ENCODE results near the gene VWF.
A peak's percentile ranks its signal among the peaks of the same experiment; 100 is the strongest.
"Not testable (repeated sequence)": the region's sequence is repeated elsewhere in the genome, so short reads cannot be mapped to it uniquely, and the experiment has no call there.

VWF gene

DNA sequence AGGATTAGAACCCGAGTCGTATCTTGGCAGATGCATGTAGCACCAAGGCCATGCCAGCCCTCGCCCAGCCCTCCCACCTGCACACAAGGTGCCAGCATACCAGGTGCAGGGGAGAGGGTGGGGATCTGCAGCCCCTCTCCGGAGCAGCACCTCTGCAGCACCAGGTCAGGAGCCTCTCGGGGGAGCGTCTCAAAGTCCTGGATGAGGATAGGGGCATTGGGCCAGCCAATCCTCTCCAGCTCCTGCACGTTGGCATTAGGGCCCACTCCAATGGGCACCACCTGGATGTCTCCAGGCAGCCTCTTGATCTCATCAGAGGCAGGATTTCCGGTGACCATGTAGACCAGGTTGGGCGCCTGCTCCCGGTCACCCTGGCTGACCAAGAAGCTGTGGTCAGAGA, 106.2 kb downstream of the VWF start:
- H3K4me3 ChIP-seq (replicated peaks in 1 of 2; ENCODE audit: low read depth in 2 of 2, low read length in 2 of 2), result no peak overlapping the region
- no peak for DNase-seq (ENCODE audit: low read depth in 2 of 2)
- TF ChIP-seq, protein P1, sequence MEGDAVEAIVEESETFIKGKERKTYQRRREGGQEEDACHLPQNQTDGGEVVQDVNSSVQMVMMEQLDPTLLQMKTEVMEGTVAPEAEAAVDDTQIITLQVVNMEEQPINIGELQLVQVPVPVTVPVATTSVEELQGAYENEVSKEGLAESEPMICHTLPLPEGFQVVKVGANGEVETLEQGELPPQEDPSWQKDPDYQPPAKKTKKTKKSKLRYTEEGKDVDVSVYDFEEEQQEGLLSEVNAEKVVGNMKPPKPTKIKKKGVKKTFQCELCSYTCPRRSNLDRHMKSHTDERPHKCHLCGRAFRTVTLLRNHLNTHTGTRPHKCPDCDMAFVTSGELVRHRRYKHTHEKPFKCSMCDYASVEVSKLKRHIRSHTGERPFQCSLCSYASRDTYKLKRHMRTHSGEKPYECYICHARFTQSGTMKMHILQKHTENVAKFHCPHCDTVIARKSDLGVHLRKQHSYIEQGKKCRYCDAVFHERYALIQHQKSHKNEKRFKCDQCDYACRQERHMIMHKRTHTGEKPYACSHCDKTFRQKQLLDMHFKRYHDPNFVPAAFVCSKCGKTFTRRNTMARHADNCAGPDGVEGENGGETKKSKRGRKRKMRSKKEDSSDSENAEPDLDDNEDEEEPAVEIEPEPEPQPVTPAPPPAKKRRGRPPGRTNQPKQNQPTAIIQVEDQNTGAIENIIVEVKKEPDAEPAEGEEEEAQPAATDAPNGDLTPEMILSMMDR (IDR thresholded peaks at IDR 0.05; ENCODE audit: low read depth, low read length), result no peak

DNA sequence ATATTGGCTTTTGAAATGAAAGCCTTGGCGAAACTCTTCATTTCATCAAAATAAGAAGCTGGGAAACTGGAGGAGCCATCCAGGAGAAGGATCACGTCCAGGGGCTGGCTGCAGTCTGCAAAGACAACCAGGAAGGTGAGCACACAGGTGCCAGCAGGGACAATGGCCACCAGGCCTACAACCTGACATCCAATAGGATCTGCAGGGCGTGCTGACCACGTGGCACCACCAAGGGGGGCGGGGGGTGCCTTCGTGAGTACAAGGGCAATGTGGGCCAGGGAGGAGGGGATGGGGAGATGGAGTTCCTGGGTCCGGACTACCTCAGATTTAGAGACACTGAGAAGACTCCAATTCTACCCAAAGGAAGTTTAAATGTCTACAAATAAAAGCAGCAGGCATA, 107.7 kb downstream of the VWF start:
- TF ChIP-seq, protein P1 (IDR thresholded peaks at IDR 0.05; ENCODE audit: low read depth, low read length), result no peak
- no peak overlapping the region for H3K4me3 ChIP-seq (replicated peaks in 1 of 2; ENCODE audit: low read depth in 2 of 2, low read length in 2 of 2)
- no peak for DNase-seq (ENCODE audit: low read depth in 2 of 2)

DNA sequence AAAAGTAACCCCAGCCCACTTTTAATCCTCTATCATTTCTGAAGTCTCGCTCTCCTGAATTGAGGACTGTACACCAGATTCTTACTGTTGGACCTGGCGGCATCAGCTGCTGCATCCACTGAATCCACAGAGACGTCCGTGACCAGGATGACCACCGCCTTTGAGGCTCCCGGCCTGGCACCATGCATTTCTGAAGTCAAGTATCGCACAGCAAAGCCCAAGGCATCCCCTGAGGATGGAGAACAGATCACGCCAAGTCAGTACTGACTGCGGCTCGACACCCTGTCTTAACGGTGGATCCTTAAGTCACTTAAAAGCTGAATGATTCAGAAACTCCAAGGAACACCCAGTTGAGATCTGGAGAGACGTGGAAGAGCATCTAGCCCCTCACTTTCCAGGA, 108.5 kb downstream of the VWF start:
- H3K4me3 ChIP-seq (replicated peaks in 1 of 2; ENCODE audit: low read depth in 2 of 2, low read length in 2 of 2); DNase-seq (ENCODE audit: low read depth in 2 of 2): not testable (repeated sequence)

DNA sequence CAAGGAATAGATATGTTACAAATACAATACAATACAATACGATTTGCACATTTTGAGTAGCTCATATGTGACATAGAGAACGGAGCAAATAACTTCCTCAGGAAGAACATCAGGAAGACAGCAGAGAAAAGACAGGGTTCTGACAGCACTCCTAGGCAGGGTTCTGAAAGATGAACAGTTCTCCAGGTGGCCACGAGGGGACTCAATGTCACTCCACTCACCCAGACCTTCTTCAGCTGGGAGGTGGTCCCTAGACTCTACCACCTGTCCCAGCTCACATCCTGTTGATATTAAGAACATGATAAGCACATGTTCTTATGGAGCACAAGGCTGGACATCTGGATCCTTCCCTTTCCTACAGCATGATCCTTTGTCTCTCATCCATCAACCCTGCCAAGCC, 109.2 kb downstream of the VWF start:
- H3K4me3 ChIP-seq (replicated peaks in 1 of 2; ENCODE audit: low read depth in 2 of 2, low read length in 2 of 2); DNase-seq (ENCODE audit: low read depth in 2 of 2): not testable (repeated sequence)

DNA sequence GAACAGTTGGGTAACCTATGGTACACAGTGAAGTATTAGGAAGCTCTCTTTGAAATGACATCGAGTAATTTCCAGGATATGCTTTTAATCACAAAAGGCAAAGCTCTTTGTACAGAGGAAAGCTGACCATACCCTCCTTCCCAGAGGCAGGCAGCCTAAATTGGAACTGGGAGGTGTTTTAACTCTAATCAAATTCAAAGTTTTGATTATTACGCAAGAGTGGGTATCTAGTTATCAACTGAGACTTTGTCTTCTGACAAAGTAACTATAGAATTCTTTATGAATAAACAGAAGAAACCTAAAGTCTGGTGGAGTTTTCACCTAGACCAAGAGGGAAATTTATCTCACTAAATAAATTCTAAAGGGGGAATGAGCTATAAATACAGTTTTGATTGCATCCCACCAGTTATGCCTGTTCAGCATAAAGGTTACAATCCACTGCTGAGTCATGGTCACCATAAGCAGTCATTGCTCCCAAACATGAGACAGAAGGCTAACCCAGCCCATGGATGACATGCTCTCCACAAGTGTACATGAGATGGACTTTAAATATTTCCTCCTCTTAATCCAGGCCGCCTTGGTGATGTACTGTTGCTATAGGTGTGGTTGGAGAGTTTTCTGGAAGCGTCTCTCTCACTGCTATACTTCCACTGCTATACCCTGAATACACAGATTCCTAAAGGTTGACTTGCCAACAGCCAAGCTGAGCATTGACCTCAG, 113.7 kb downstream of the VWF start:
- DNase-seq (ENCODE audit: low read depth in 2 of 2); H3K4me3 ChIP-seq (replicated peaks in 1 of 2; ENCODE audit: low read depth in 2 of 2, low read length in 2 of 2): not testable (repeated sequence)

DNA sequence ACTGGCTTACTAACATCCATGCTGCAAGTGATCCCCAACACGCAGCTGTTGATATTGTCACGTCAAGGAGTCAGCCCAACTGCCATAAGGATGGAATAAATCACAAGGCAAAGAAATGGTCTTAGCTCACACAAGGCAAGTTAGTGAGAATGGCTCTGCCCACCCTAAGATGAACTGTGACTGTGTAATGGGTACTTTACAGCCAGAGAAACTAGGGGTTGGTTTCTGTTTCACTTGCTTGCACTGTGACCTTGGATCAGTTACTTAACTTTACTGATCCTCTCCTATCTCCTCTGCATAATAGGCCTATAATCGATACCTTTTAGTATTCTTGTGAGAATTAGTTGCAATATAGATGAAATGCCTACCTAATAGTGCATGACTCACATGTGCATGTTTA, 127.2 kb downstream of the VWF start:
- no peak for DNase-seq (ENCODE audit: low read depth in 2 of 2)
- H3K4me3 ChIP-seq (replicated peaks in 1 of 2; ENCODE audit: low read depth in 2 of 2, low read length in 2 of 2), result no peak overlapping the region
- TF ChIP-seq, protein P1 (IDR thresholded peaks at IDR 0.05; ENCODE audit: low read depth, low read length), result no peak

DNA sequence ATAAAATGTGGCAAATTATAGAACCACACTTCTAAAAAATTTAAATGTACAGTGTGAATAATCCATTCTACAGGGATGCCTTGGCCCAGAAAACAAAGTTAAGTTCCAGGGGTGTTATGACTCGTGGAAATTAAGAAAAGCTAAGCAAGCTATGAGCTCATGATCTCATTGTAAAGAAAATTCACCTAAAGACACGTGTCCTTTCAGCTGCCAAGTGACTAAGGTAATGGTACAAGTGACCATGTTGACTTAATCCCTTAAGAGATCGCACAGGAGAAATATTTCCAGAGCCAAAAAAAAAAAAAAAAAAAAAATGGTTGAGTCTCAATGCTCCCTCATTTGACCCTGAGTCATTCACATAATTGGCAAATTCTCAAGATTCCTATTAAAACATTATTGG, 128.0 kb downstream of the VWF start:
- DNase-seq (ENCODE audit: low read depth in 2 of 2), result peak in 1 of 2 donors; percentile 6

DNA sequence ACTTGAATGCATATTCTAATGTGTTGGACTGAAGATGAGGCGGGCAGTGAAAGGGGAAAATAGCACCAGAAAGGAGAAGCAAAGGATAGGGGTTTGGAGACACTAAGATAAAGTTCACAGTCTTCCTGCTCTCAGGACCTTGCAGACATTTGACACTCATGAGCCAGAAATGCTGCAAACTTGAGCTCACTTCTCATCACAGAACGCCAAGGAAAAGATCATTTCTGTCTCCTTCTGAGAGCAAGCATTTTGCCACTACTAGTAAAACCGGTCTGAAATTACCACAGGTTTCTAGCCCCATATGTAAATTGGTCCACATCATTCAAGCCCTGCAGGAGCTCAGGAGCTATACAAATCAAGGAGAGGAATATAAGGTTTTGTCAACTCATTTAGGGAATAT, 134.8 kb downstream of the VWF start:
- DNase-seq (ENCODE audit: low read depth in 2 of 2), result no peak
- TF ChIP-seq, protein P1 (IDR thresholded peaks at IDR 0.05; ENCODE audit: low read depth, low read length), result no peak
- no peak overlapping the region for H3K4me3 ChIP-seq (replicated peaks in 1 of 2; ENCODE audit: low read depth in 2 of 2, low read length in 2 of 2)

More for the DNA sequence above, 128.0 kb downstream of the VWF start:
- TF ChIP-seq, protein P1 (IDR thresholded peaks at IDR 0.05; ENCODE audit: low read depth, low read length), result no peak
- H3K4me3 ChIP-seq (replicated peaks in 1 of 2; ENCODE audit: low read depth in 2 of 2, low read length in 2 of 2), result no peak overlapping the region
